H9 (cell line): ENCODE measurements around the gene CRYBA2. TPM values are rescaled to one million over a fixed set of nuclear protein-coding genes. Genes with fewer than 3 reads are reported as not detected.

Source experiments
- DNase-seq: peaks from one replicate; pipeline ENCODE4 v3.0.0-alpha.2; 2017
- H2AFZ ChIP-seq: one replicate; pipeline ENCODE4 v1.6.1; 2013; ENCODE audit warnings: mild to moderate bottlenecking, low read length, control low read depth, moderate library complexity
- H2AK5ac ChIP-seq: 2 replicates; pipeline ENCODE4 v1.6.1; 2013; ENCODE audit warnings: low read length, control low read depth, mixed read lengths; ENCODE audit not compliant: insufficient read length
- H2BK120ac ChIP-seq: one replicate; pipeline ENCODE4 v1.6.1; 2013; ENCODE audit warnings: low read depth, mild to moderate bottlenecking, low read length, control low read depth, inconsistent platforms; ENCODE audit not compliant: poor library complexity, severe bottlenecking
- H2BK12ac ChIP-seq: 2 replicates; pipeline ENCODE4 v1.6.1; 2013; ENCODE audit warnings: low read length, control low read depth, mixed read lengths, low read depth; ENCODE audit not compliant: insufficient read length
- H2BK15ac ChIP-seq: 2 replicates; pipeline ENCODE4 v1.6.1; 2013; ENCODE audit warnings: low read depth, low read length, control low read depth
- H2BK20ac ChIP-seq: one replicate; pipeline ENCODE4 v1.6.1; 2013; ENCODE audit warnings: low read depth, mild to moderate bottlenecking, low read length, control low read depth, inconsistent platforms; ENCODE audit not compliant: poor library complexity, severe bottlenecking
- H2BK5ac ChIP-seq: 2 replicates; pipeline ENCODE4 v1.6.1; 2013; ENCODE audit warnings: low read length, control low read depth, mixed read lengths; ENCODE audit not compliant: insufficient read length
- H3K14ac ChIP-seq: 2 replicates; pipeline ENCODE4 v1.6.1; 2013; ENCODE audit warnings: low read length, control low read depth; ENCODE audit not compliant: insufficient read depth
- H3K18ac ChIP-seq: 2 replicates; pipeline ENCODE4 v1.6.1; 2013; ENCODE audit warnings: low read depth, mild to moderate bottlenecking, mixed read lengths, low read length, control low read depth; ENCODE audit not compliant: insufficient read length
- H3K23ac ChIP-seq: 2 replicates; pipeline ENCODE4 v1.6.1; 2013; ENCODE audit warnings: low read length, control low read depth, mixed read lengths, low read depth; ENCODE audit not compliant: insufficient read length
- H3K23me2 ChIP-seq: 2 replicates; pipeline ENCODE4 v1.6.1; 2013; ENCODE audit warnings: low read depth, mild to moderate bottlenecking, mixed read lengths, low read length, control low read depth; ENCODE audit not compliant: insufficient read length, poor library complexity, severe bottlenecking
- H3K27ac ChIP-seq: 2 replicates; pipeline ENCODE4 v1.5.1; 2013; ENCODE audit warnings: low read length, control low read depth, mixed read lengths, low read depth; ENCODE audit not compliant: insufficient read length
- H3K27me3 ChIP-seq: 2 replicates; pipeline ENCODE4 v1.6.1; 2013; ENCODE audit warnings: low read length, control low read depth, inconsistent platforms; ENCODE audit not compliant: insufficient read depth
- H3K4ac ChIP-seq: 2 replicates; pipeline ENCODE4 v1.6.1; 2013; ENCODE audit warnings: low read depth, mild to moderate bottlenecking, control low read depth, inconsistent platforms, low read length, moderate library complexity
- H3K4me1 ChIP-seq: 2 replicates; pipeline ENCODE4 v1.6.1; 2013; ENCODE audit warnings: low read length, control low read depth, inconsistent platforms; ENCODE audit not compliant: insufficient read depth
- H3K4me2 ChIP-seq: 2 replicates; pipeline ENCODE4 v1.6.1; 2013; ENCODE audit warnings: low read length, control low read depth, mixed read lengths; ENCODE audit not compliant: insufficient read length, insufficient read depth
- H3K56ac ChIP-seq: 2 replicates; pipeline ENCODE4 v1.6.1; 2013; ENCODE audit warnings: low read depth, mild to moderate bottlenecking, mixed read lengths, low read length, control low read depth; ENCODE audit not compliant: insufficient read length
- H3K79me1 ChIP-seq: 2 replicates; pipeline ENCODE4 v1.6.1; 2013; ENCODE audit warnings: low read depth, mild to moderate bottlenecking, moderate library complexity, low read length, control low read depth, inconsistent platforms; ENCODE audit not compliant: insufficient read depth, poor library complexity, severe bottlenecking
- H3K79me2 ChIP-seq: 2 replicates; pipeline ENCODE4 v1.6.1; 2013; ENCODE audit warnings: low read length, control low read depth, inconsistent platforms; ENCODE audit not compliant: insufficient read depth
- H3K9ac ChIP-seq: 2 replicates; pipeline ENCODE4 v1.6.1; 2013; ENCODE audit warnings: low read length, control low read depth, mixed read lengths; ENCODE audit not compliant: insufficient read length; ENCODE audit errors: extremely low read depth
- H3K9me3 ChIP-seq: one replicate; pipeline ENCODE4 v1.6.1; 2013; ENCODE audit warnings: low read depth, low read length, inconsistent platforms; ENCODE audit not compliant: control insufficient read depth
- H3T11ph ChIP-seq: one replicate; pipeline ENCODE4 v1.6.1; 2013; ENCODE audit warnings: mild to moderate bottlenecking, low read length, control low read depth, inconsistent platforms
- H4K20me1 ChIP-seq: one replicate; pipeline ENCODE4 v1.6.1; 2013; ENCODE audit not compliant: control insufficient read depth, insufficient read length, insufficient read depth
- H4K5ac ChIP-seq: 2 replicates; pipeline ENCODE4 v1.6.1; 2013; ENCODE audit warnings: low read depth, mild to moderate bottlenecking, mixed read lengths, low read length, control low read depth; ENCODE audit not compliant: insufficient read length
- H4K8ac ChIP-seq: replicated peaks from 2 replicates; pipeline ENCODE4 v1.6.1; 2013; ENCODE audit warnings: low read length, control low read depth, mixed read lengths, low read depth; ENCODE audit not compliant: insufficient read length
- H4K91ac ChIP-seq: 2 replicates; pipeline ENCODE4 v1.6.1; 2013; ENCODE audit warnings: low read depth, mild to moderate bottlenecking, moderate library complexity, mixed read lengths, low read length, control low read depth; ENCODE audit not compliant: insufficient read length
- H3K27ac Mint-ChIP-seq, 3 experiments: 2 replicates in 2 of 3; 3 replicates in 1 of 3; pipeline ENCODE4 v1.8.0; 2020 to 2021; ENCODE audit warnings: mixed read lengths in 3 of 3, mild to moderate bottlenecking in 1 of 3, moderate library complexity in 1 of 3
- H3K27me3 Mint-ChIP-seq: 2 replicates; pipeline ENCODE4 v1.8.0; 2021; ENCODE audit warnings: low read depth, mild to moderate bottlenecking, moderate library complexity, mixed read lengths
- H3K36me3 Mint-ChIP-seq, 3 experiments: 2 replicates in 2 of 3; 3 replicates in 1 of 3; pipeline ENCODE4 v1.8.0; 2020 to 2021; ENCODE audit warnings: low read depth in 3 of 3, mixed read lengths in 3 of 3; ENCODE audit not compliant: insufficient read depth in 1 of 3
- H3K4me1 Mint-ChIP-seq, 2 experiments: 2 replicates each; pipeline ENCODE4 v1.8.0; 2020; ENCODE audit warnings: mixed read lengths in 2 of 2
- H3K4me3 Mint-ChIP-seq, 2 experiments: 2 replicates in 1 of 2; 3 replicates in 1 of 2; pipeline ENCODE4 v1.8.0; 2020 to 2021; ENCODE audit warnings: mild to moderate bottlenecking in 2 of 2, mixed read lengths in 2 of 2, moderate library complexity in 1 of 2
- H3K9me3 Mint-ChIP-seq, 2 experiments: 2 replicates in 1 of 2; 3 replicates in 1 of 2; pipeline ENCODE4 v1.8.0; 2020; ENCODE audit warnings: mild to moderate bottlenecking in 2 of 2, mixed read lengths in 2 of 2, moderate library complexity in 1 of 2
- WGBS: extraction: QIAGEN DNeasy Blood & Tissue Kit; methylation state at CpG from one replicate; pipeline ENCODE4 v1.1.7; 2013; ENCODE audit warnings: missing lambda C conversion rate, low lambda C conversion rate, mixed read lengths; ENCODE audit not compliant: insufficient read length; ENCODE audit errors: extremely low coverage; 5-methylcytosine and 5-hydroxymethylcytosine counted together
- total RNA-seq: library from RNA; stranded (reverse); gene quantifications from 2 replicates; pipeline ENCODE4 v1.2.1, GENCODE V29; 2021
- TF ChIP-seq, protein P1 (sequence below): fragments of 200-600 bp; sonication (generic); conservative IDR thresholded peaks from 3 replicates; pipeline ENCODE4 v1.8.0; 2021; ENCODE audit warnings: antibody characterized with exemption, mild to moderate bottlenecking

Gene CRYBA2
- total RNA-seq, 1 experiment from 2014 or later = not detected

DNA sequence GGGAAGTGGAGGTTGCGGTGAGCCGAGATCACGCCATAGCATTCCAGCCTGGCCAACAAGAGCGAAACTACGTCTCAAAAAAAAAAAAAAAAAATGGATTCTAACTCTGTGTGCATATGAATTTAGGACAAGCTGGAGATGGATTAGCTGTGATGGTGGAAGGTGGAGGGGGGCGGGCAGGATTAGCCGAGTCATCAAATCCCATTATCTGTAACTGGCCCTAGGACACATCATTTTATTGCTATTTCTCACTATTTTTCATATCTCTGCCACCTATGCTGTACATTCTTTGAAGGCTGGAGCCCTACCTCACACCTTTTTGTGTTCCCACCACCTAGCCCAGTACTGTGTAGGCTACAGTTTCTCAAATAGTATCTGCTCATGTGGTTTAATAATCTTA is 41.1 kb downstream of the CRYBA2 start:
- no peak overlapping the region for H4K91ac ChIP-seq
- no peak overlapping the region for H3K27ac ChIP-seq
- H3K4me1 ChIP-seq = no peaks in the 10 kb centered on the region; the same call in 1 of the 2 replicates
- H3K56ac ChIP-seq = no peak overlapping the region
- H4K5ac ChIP-seq = no peak overlapping the region
- no peaks in the 10 kb centered on the region for H3K23me2 ChIP-seq
- H3K27me3 ChIP-seq = no peaks in the 10 kb centered on the region; the same call in 1 of the 2 replicates
- no peak overlapping the region for H4K8ac ChIP-seq
- no peak overlapping the region for H3K23ac ChIP-seq
- no peak overlapping the region for H2BK120ac ChIP-seq
- peaks cover 0 to 2% of the 10 kb centered on the region in 2 experiments; a peak in 1 of 4 replicates for H3K4me1 Mint-ChIP-seq
- no peak overlapping the region for H3K18ac ChIP-seq
- H2AK5ac ChIP-seq = no peak overlapping the region
- H4K20me1 ChIP-seq = no peaks in the 10 kb centered on the region
- no peak overlapping the region for H2AFZ ChIP-seq
- H3K14ac ChIP-seq = no peak overlapping the region
- H3K79me1 ChIP-seq = no peaks in the 10 kb centered on the region
- no peak for DNase-seq
- H3K36me3 Mint-ChIP-seq = no peaks in the 10 kb centered on the region
- H3K9me3 Mint-ChIP-seq = peaks cover 0 to 4% of the 10 kb centered on the region in 2 experiments; a peak in 2 of 5 replicates
- no peak overlapping the region for H3K27ac Mint-ChIP-seq
- H2BK20ac ChIP-seq = no peak overlapping the region
- H3T11ph ChIP-seq = no peak overlapping the region
- no peak overlapping the region for H3K4ac ChIP-seq
- H3K79me2 ChIP-seq = no peaks in the 10 kb centered on the region
- H3K4me3 Mint-ChIP-seq = no peak overlapping the region
- H2BK5ac ChIP-seq = no peak overlapping the region
- no peaks in the 10 kb centered on the region for H3K9me3 ChIP-seq
- H3K4me2 ChIP-seq = no peak overlapping the region
- no peak overlapping the region for H2BK12ac ChIP-seq
- WGBS = no CpG with 5 or more reads among the region's 7 CpGs
- H3K9ac ChIP-seq = no peak overlapping the region
- peaks cover 52% of the 10 kb centered on the region for H3K27me3 Mint-ChIP-seq
- TF ChIP-seq, protein P1, sequence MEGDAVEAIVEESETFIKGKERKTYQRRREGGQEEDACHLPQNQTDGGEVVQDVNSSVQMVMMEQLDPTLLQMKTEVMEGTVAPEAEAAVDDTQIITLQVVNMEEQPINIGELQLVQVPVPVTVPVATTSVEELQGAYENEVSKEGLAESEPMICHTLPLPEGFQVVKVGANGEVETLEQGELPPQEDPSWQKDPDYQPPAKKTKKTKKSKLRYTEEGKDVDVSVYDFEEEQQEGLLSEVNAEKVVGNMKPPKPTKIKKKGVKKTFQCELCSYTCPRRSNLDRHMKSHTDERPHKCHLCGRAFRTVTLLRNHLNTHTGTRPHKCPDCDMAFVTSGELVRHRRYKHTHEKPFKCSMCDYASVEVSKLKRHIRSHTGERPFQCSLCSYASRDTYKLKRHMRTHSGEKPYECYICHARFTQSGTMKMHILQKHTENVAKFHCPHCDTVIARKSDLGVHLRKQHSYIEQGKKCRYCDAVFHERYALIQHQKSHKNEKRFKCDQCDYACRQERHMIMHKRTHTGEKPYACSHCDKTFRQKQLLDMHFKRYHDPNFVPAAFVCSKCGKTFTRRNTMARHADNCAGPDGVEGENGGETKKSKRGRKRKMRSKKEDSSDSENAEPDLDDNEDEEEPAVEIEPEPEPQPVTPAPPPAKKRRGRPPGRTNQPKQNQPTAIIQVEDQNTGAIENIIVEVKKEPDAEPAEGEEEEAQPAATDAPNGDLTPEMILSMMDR = no peak
- no peak overlapping the region for H2BK15ac ChIP-seq
